GM13976 (cell line): Measurements from ENCODE around the gene BRSK2.

Experiments used
- DNase-seq: peaks from one replicate; pipeline ENCODE4 v3.0.0; 2012; ENCODE audit warnings: low spot score
- in situ Hi-C: fragments of 300-500 bp; cut with MboI; formaldehyde crosslinking; loops from one replicate; pipeline ENCODE4 v1.12.0; 2022; ENCODE audit warnings: low sequenced_read_pairs, mixed read lengths, inconsistent platforms; ENCODE audit not compliant: unreplicated experiment
- TF ChIP-seq, protein P1 (sequence below): IDR thresholded peaks from 2 replicates; pipeline ENCODE4 v1.5.1; 2012; ENCODE audit warnings: borderline replicate concordance, mild to moderate bottlenecking; ENCODE audit not compliant: insufficient read depth; ENCODE audit errors: extremely low read depth, missing control alignments, control extremely low read depth

Gene BRSK2

DNA sequence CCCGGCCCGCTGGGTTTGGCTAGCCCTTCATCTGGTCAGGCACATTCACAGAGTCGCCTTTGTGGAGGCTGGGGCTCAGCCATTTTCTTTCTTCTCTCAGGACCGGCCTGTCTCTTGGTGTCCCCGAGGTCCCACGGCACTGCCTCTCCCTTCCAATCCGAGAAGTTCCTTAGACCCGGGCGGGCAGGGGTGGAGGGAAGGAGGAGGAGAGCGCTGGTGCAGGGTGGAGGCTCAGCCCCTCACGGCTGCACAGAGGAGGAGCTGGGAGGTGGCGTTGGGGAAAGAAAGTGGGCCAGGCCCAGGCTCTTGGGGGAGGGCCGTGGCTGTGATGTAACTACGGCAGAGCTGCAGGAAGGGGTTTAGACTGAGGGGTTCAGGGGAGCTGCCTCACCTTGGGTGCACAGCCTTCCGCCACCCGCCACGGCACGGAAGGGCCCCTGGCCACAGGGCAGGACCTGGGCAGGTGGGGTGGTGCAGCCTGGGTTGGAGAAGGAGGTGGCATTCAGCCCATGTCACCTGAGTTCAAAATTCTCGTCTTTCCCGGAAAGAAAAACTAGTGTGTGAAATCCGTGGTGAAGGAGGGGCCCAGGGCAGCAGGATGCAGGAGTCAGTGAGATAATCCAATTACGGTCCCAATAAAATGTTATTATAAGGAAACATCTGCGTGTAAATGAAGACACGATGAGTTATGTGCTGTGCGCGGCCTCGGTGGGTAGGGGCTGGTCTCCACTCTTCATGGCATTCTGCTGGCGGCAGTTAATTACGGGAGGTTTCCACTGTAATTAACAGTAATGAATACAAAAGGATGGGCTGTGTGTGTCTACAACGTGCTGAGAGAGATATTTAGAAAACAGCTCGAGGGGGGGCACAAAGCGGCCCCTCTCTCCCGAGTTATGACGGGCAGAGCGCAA, 1.7 kb downstream of the BRSK2 start:
- DNase-seq, result no peak
- TF ChIP-seq, protein P1, sequence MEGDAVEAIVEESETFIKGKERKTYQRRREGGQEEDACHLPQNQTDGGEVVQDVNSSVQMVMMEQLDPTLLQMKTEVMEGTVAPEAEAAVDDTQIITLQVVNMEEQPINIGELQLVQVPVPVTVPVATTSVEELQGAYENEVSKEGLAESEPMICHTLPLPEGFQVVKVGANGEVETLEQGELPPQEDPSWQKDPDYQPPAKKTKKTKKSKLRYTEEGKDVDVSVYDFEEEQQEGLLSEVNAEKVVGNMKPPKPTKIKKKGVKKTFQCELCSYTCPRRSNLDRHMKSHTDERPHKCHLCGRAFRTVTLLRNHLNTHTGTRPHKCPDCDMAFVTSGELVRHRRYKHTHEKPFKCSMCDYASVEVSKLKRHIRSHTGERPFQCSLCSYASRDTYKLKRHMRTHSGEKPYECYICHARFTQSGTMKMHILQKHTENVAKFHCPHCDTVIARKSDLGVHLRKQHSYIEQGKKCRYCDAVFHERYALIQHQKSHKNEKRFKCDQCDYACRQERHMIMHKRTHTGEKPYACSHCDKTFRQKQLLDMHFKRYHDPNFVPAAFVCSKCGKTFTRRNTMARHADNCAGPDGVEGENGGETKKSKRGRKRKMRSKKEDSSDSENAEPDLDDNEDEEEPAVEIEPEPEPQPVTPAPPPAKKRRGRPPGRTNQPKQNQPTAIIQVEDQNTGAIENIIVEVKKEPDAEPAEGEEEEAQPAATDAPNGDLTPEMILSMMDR, result no peak
- in situ Hi-C loops, result no loop called here

- DNase-seq, result no peak
- in situ Hi-C loops, result no loop called here
- TF ChIP-seq, protein P1, result no peak
Observed at GRCh38 chr11:1392111-1392510, 2.4 kb downstream of the BRSK2 start.

GRCh38 chr11:1392561-1392960, 2.8 kb downstream of the BRSK2 start:
- no peak for DNase-seq
- in situ Hi-C loops, result no loop called here
- TF ChIP-seq, protein P1, result no peak

GRCh38 chr11:1393038-1393710, 3.4 kb downstream of the BRSK2 start:
- TF ChIP-seq, protein P1, result no peak
- in situ Hi-C loops, result no loop called here
- DNase-seq, result no peak

DNA sequence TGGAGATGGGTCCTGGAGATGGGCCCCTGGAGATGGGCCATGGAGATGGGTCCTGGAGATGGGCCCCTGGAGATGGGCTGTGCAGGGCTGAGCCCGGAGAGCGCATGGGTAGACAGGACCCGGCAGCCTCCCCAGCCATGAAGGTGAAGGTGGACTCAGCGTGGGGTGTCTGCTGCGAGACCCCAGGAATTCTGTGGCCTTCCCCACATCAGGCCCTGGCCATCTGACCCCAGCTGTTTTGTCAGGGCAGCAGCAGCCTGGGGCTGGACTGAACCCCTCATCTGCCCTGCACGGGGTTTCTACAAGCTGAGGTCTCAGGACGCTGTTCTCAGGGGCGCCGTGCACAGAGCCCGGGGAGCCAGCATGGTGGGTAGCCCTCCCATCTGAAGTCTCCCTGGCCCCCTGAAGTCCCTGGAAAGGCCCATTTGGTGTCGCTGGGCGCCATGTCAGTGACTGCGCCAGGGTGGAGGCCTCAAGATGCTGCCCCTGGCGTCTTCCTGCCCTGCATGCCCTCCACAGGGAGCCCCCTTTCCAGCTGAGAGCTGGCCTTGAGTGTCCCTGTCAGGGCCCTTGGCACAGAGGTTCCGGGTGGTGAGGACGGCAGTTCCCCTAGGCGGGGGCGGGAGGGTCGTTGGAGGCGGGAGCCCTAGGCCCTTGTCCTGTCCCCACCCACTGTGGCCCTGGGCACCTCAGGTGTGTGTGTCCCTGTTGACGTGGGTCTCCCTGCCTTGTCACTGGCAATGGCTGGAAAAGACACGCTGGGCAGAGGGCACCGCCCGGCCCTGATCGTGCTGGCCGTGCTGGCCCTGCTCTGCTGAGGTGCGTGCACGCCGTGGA, 5.4 kb downstream of the BRSK2 start:
- TF ChIP-seq, protein P1, result no peak
- DNase-seq, result no peak
- in situ Hi-C loops, result no loop called here

- no peak for DNase-seq
- in situ Hi-C loops, result no loop called here
- TF ChIP-seq, protein P1, result no peak
Observed at GRCh38 chr11:1395773-1396374, 6.1 kb downstream of the BRSK2 start.
